ENCODE results near the gene FOXP4.

The FOXP4 gene

GRCh38 chr6:41634657-41635056 lies 88.5 kb downstream of the FOXP4 start:
- no peak for DNase-seq

- no peak for DNase-seq
Measured at GRCh38 chr6:41635365-41635764, 89.2 kb downstream of the FOXP4 start.

- DNase-seq = no peak
Measured at GRCh38 chr6:41636833-41637193, 90.6 kb downstream of the FOXP4 start.

GRCh38 chr6:41637194-41638001 lies 91.2 kb downstream of the FOXP4 start:
- no peak for DNase-seq

- no peak for DNase-seq
Measured at GRCh38 chr6:41638002-41638934, 92.1 kb downstream of the FOXP4 start, which contains the start of gene MDFI. TSS of gene MDFI (plus strand) at chr6:41638468. CDS start at chr6:41638750, 282 bp downstream.

- DNase-seq = no peak
Measured at GRCh38 chr6:41638935-41639808, 93.0 kb downstream of the FOXP4 start.

- DNase-seq = no peak
Measured at GRCh38 chr6:41639809-41640371, 93.7 kb downstream of the FOXP4 start.

- DNase-seq = no peak
Measured at GRCh38 chr6:41640426-41640825, 94.2 kb downstream of the FOXP4 start.

- DNase-seq = no peak
Measured at GRCh38 chr6:41641352-41641925, 95.3 kb downstream of the FOXP4 start.

- no peak for DNase-seq
Measured at GRCh38 chr6:41642090-41642959, 96.1 kb downstream of the FOXP4 start.

GRCh38 chr6:41642960-41643898 lies 97.0 kb downstream of the FOXP4 start:
- no peak for DNase-seq

- no peak for DNase-seq
Measured at GRCh38 chr6:41643899-41644269, 97.7 kb downstream of the FOXP4 start.

- DNase-seq = peak; percentile 65
Measured at GRCh38 chr6:41644297-41644879, 98.2 kb downstream of the FOXP4 start.

GRCh38 chr6:41645007-41645618 lies 98.9 kb downstream of the FOXP4 start:
- DNase-seq = no peak

GRCh38 chr6:41646026-41646795 lies 100.0 kb downstream of the FOXP4 start:
- no peak for DNase-seq

GRCh38 chr6:41647061-41647511 lies 100.9 kb downstream of the FOXP4 start:
- DNase-seq = no peak

GRCh38 chr6:41648070-41648585 lies 101.9 kb downstream of the FOXP4 start:
- no peak for DNase-seq

- DNase-seq = no peak
Measured at GRCh38 chr6:41648921-41649320, 102.7 kb downstream of the FOXP4 start.

All from NCI-H2171 treated with DMSO at 0.1 percent for 48 hours (cell line).